Measurements from ENCODE around the gene BUD31. TPM values are rescaled to one million over a fixed set of nuclear protein-coding genes. Genes with fewer than 3 reads are reported as not detected.

BUD31 gene
- total and polyA plus RNA-seq, 8 donors = 79.0 to 103 (median 94.2) TPM

DNA sequence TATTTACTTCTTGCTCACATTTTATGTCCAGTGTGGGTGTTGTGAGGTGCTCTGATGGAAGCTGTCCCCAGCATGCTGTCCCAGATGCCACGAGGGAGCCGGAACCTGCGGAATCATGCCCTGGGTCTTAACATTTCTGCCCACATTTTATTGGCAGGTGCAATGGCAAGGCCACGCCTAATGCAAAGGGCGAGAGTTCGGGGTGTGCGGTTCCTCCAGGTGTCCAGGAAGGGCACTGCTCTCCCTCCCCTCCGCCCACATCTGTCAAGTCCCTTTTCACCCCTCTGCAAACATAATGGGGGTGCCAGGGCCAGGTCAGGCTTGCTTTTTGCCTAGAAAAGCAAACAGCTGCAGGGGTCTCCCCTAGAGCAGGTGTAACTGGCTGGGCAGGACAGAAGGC, 16.7 kb upstream of the BUD31 start:
- intact Hi-C loops (cut with DNase I) = no loop called here
- TF ChIP-seq, protein P1, sequence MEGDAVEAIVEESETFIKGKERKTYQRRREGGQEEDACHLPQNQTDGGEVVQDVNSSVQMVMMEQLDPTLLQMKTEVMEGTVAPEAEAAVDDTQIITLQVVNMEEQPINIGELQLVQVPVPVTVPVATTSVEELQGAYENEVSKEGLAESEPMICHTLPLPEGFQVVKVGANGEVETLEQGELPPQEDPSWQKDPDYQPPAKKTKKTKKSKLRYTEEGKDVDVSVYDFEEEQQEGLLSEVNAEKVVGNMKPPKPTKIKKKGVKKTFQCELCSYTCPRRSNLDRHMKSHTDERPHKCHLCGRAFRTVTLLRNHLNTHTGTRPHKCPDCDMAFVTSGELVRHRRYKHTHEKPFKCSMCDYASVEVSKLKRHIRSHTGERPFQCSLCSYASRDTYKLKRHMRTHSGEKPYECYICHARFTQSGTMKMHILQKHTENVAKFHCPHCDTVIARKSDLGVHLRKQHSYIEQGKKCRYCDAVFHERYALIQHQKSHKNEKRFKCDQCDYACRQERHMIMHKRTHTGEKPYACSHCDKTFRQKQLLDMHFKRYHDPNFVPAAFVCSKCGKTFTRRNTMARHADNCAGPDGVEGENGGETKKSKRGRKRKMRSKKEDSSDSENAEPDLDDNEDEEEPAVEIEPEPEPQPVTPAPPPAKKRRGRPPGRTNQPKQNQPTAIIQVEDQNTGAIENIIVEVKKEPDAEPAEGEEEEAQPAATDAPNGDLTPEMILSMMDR (IDR thresholded peaks at IDR 0.05) = no peak
- Histone ChIP-seq H3K4me1 (peaks cover 16 to 37% of the 10 kb centered on the region in 2 donors), H3K4me3 (peak overlapping the region in 1 of 2 donors; percentile 38), H3K27me3 (no peaks in the 10 kb centered on the region), H3K9me3 (no peaks in the 10 kb centered on the region), H3K36me3 (peaks cover 0 to 100% of the 10 kb centered on the region in 2 donors), H3K27ac (peak overlapping the region in 1 of 2 donors; percentile 67)
- no peak for ATAC-seq
- DNase-seq = peak in 1 of 4 donors; percentile 49

DNA sequence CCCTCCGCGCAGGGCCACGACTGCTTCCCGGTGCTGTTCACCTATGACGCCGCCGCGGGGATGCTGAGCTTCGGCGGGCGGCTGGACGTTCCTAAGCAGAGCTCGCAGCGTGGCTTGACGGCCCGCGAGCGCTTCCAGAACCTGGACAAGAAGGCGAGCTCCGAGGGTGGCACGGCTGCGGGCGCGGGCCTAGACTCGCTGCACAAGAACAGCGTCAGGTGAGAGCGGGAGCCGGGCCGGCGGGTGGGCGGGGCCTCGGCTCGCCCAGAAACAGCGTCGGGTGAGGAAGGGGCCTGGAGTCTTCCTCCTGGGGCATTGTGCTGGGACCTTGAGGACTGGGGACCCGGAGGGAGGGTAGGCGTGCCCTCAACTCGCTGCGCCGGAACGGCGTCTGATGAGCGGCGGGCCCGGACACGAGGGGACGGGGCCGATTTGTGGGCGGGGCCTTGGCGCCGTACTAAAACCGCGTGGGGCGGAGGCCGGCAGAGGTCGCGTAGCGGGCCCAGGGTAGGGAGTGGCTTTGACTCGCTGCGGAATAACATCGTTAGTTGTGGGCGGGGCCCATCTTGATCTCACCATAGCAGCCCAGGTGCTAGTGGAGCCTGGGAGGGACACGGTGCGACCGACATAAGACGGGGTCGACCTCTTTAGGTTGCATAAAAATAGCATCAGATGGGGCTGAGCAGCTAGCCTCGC, 16.0 kb upstream of the BUD31 start:
- ATAC-seq (peak; percentile 91), DNase-seq (peak in 3 of 4 donors; percentile 75 to 90 (median 77))
- intact Hi-C loops (cut with DNase I) = no loop called here
- Histone ChIP-seq H3K9me3 (no peaks in the 10 kb centered on the region), H3K36me3 (peaks cover 0 to 100% of the 10 kb centered on the region in 2 donors), H3K27me3 (no peaks in the 10 kb centered on the region), H3K27ac (peak overlapping the region; percentile 62 to 67), H3K4me1 (peaks cover 16 to 37% of the 10 kb centered on the region in 2 donors), H3K4me3 (peak overlapping the region; percentile 38 to 43)
- TF ChIP-seq, protein P1 (IDR thresholded peaks at IDR 0.05) = no peak

DNA sequence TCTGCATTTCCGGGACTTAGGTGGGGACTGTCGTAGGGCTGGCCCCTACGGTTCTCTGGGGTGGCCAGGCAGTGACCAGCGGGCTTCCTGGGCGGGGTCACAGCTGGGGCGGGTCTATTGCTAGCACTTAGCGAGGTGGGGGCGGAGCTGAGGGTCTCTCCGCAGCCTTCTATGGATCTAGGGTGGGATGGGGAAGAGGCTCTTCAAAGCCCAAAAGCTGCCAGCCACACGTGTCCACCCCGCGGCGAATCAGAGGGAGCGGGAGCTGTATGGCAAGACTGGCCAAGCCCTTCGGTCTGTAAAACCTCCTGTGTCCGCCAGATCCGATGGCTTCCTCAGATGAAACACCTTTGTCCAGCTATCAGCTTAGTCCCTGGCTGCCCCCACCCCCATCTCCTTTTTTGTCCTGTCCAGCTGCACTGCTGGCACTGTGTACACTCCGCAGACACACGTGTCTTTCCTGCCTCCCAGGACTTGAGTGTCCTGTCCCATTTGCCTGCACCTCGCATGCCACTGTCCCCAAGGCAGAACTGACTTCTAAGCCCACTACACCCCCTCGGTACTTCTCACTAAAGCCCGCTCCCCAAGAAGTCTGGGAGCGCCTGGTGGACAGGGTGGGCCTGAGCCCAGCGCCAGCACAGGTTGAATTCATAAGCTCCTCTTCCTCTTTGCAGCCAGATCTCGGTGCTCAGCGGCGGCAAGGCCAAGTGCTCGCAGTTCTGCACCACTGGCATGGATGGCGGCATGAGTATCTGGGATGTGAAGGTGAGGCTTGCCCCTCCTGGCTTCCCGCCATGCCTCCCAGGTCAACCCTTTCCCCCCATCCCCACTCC, 15.2 kb upstream of the BUD31 start:
- ATAC-seq = peak; percentile 47
- Histone ChIP-seq H3K27me3 (no peaks in the 10 kb centered on the region), H3K4me3 (peak overlapping the region; percentile 38 to 43), H3K36me3 (peaks cover 0 to 100% of the 10 kb centered on the region in 2 donors), H3K9me3 (no peaks in the 10 kb centered on the region), H3K27ac (peak overlapping the region; percentile 62 to 67), H3K4me1 (peaks cover 16 to 37% of the 10 kb centered on the region in 2 donors)
- DNase-seq = peak in 2 of 4 donors; percentile 68 to 82
- intact Hi-C loops (cut with DNase I) = no loop called here
- TF ChIP-seq, protein P1 (IDR thresholded peaks at IDR 0.05) = no peak

DNA sequence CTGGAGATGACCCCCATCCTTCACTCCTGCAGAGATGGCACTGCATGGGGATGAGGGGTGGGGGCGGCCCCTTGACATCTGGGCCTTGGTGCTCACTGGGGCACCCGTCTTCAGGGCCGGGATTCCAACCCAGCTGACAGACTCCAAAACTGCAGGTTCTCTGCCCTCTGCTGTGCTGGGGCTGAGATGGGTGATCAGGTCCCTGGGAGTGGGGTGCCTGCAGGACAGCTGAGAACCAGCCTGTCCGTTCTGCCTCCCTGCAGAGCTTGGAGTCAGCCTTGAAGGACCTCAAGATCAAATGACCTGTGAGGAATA, 14.6 kb upstream of the BUD31 start:
- Histone ChIP-seq H3K27ac (no peak overlapping the region), H3K9me3 (no peaks in the 10 kb centered on the region), H3K4me3 (no peak overlapping the region), H3K27me3 (no peaks in the 10 kb centered on the region), H3K4me1 (peaks cover 18 to 42% of the 10 kb centered on the region in 2 donors), H3K36me3 (peaks cover 0 to 100% of the 10 kb centered on the region in 2 donors)
- DNase-seq (no peak), ATAC-seq (no peak)
- TF ChIP-seq, protein P1 (IDR thresholded peaks at IDR 0.05) = no peak
- intact Hi-C loops (cut with DNase I) = no loop called here

All from left lung (tissue), 10 donors.